ENCODE results near the gene LRRC17. TPM values are rescaled to one million over a fixed set of nuclear protein-coding genes. Genes with fewer than 3 reads are reported as not detected.

LRRC17 gene
- polyA plus RNA-seq (ENCODE audit: insufficient read length in 10 of 10), result 10 to 100 TPM; 28.5 to 63.5 (median 39.1) TPM
- long read RNA-seq, donor 1, partial matches to known transcripts, result 0 of 4 reads
- long read RNA-seq, donor 1, other reads (novel, unspliced or antisense), result 0 of 4 reads
- long read RNA-seq, donor 2, transcript LRRC17-202 (4 exons, 1,963 nt), result major isoform, 5 of 6 reads
- long read RNA-seq, donor 2, partial matches to known transcripts, result 0 of 6 reads
- long read RNA-seq, donor 2, other reads (novel, unspliced or antisense), result 0 of 6 reads
- long read RNA-seq, donor 3, result 0 reads
- long read RNA-seq, donor 4, transcript LRRC17-202 (4 exons, 1,963 nt), result major isoform, 5 of 23 reads
- long read RNA-seq, donor 4, partial matches to known transcripts, result 18 of 23 reads
- long read RNA-seq, donor 4, other reads (novel, unspliced or antisense), result 0 of 23 reads
- long read RNA-seq, donor 5, transcript LRRC17-202 (4 exons, 1,963 nt), result major isoform, 5 of 40 reads
- long read RNA-seq, donor 5, partial matches to known transcripts, result 33 of 40 reads
- long read RNA-seq, donor 5, other reads (novel, unspliced or antisense), result 0 of 40 reads
- long read RNA-seq, donor 6, transcript LRRC17-202 (4 exons, 1,963 nt), result major isoform, 11 of 34 reads
- long read RNA-seq, donor 6, partial matches to known transcripts, result 20 of 34 reads
- long read RNA-seq, donor 6, other reads (novel, unspliced or antisense), result 0 of 34 reads
- long read RNA-seq, donor 7, transcript LRRC17-202 (4 exons, 1,963 nt), result major isoform, 5 of 5 reads
- long read RNA-seq, donor 7, partial matches to known transcripts, result 0 of 5 reads
- long read RNA-seq, donor 7, other reads (novel, unspliced or antisense), result 0 of 5 reads
- long read RNA-seq, donor 8, transcript LRRC17-202 (4 exons, 1,963 nt), result major isoform, 5 of 22 reads
- long read RNA-seq, donor 8, partial matches to known transcripts, result 16 of 22 reads
- long read RNA-seq, donor 8, other reads (novel, unspliced or antisense), result 0 of 22 reads
- long read RNA-seq, donor 9, result 0 reads

- DNase-seq, result peak; percentile 90 to 95 (median 93)
These were observed at the start of gene LRRC17 for GRCh38 chr7:102912742-102913141. Gene LRRC17 (plus strand): TSS chr7:102913000. CDS start chr7:102933914, 20,914 bp downstream.

DNA sequence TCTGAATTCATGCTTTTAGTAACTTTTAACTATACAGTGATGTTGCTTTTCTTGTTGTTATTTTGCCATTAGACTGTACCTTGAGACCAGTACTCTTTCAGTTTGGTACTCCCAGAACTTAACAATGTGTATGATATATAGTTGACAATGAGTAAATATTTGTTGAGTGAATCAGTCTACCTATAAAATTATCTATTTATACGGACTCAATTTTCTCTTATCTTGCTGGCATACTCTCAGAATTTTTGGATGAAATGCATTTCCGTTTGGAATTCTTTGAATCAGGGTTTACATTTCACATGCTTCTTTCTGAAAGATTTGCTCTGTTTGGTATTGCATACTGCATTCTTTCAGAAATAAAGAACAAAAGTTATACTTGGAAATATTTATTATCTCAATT is 47.8 kb upstream of the LRRC17 start:
- no peak for DNase-seq

DNA sequence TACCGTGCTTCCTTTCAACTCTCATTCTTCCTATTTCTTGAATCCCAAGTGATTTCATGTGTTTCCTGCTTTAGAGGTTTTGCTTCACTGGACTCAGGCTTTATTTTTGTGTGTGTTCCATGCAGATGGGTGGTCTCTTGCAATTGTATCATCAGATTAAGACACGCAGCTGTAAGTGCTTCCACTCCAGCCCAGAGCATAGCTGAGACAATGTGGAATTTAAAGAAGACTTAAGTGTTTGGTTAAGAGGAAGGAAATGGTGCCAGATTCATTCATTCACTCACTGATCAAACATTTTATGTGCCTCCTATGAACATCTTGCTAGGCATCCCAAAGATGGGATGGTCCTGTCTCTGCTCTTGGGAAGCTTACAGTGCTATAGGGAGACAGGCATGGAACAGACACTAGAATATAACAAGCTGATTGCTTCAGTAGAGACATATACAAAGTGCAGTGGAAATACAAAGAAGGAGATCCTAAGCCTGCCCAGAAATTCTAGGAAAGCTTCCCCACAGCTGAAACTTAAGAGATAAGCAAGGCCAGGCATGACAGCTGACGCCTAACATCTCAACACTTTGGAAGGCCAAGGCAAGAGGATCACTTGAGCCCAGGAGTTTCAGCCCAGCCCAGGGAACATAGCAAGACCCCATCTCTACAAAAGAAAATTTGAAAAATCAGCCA is 46.1 kb upstream of the LRRC17 start:
- DNase-seq, result peak in 1 of 3 donors; percentile 65

- DNase-seq, result no peak
These were observed 43.6 kb upstream of the LRRC17 start for GRCh38 chr7:102869195-102869594.

GRCh38 chr7:102872460-102872859 is 40.3 kb upstream of the LRRC17 start:
- DNase-seq, result peak in 1 of 3 donors; percentile 92

DNA sequence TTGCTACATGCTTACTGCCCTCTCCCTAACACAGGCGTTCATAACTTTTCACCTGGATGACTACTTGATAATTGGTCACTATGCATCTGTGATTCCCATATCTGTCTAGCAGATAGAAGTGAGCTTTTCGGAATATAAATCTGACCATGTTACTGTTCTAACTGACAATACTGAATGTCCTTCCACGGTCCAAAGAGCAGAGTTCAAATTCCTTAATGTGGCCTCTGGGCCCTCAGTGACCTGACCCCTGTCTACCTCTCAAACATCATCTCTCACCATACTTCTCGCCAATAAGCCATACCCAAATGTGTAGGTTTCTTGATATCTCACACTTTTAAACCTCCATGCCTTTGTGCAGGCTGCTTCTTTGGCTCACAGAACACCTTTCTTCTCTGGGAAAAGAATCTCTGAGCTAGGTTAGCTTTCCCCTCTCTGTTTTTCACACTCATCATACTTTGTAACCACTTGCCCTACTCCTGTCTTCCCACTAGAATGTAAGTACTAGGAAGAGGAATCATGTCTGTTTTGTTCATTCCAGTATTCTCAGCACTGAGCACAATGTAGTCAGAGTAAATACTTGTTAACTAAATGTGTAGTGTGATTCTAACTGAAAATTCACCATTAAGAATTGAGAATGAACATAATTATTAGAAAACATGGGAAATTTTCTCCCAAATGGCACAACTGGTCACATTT is 39.2 kb upstream of the LRRC17 start:
- no peak for DNase-seq

DNA sequence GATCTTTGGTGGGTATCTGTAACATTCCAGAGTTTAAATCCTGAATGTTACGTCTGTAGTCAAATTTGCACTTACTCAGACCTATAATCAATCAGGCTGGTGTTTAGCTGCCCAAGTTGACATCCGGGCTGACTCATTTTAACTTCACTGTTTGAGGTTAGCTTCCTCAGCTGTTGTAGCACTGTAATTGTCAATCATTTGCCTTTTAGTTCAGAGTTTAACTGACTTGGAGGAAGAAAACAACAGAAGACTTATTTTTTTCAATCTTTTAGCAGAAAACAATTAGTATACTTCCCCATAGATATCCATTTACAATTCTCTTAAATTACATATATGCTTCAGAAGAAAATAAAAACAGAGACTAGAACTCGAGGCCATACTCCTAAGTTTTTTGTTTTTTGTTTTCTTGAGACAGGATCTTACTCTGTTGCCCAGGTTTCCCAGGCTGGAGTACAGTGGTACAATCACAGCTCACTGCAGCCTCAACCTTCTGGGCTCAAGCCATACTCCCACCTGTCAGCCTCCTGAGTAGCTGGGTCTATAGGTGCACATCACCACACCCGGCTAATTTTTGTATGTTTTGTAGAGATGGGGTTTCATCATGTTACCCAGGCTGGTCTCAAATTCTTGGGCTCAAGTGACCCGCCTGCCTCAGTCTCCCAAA is 38.5 kb upstream of the LRRC17 start:
- DNase-seq, result peak in 1 of 3 donors; percentile 75

- DNase-seq, result no peak
These were observed 37.8 kb upstream of the LRRC17 start for GRCh38 chr7:102874966-102875365.

- DNase-seq, result peak in 1 of 3 donors; percentile 96
These were observed 37.0 kb upstream of the LRRC17 start for GRCh38 chr7:102875700-102876295.

- no peak for DNase-seq
These were observed 29.5 kb upstream of the LRRC17 start for GRCh38 chr7:102883098-102883860.

DNA sequence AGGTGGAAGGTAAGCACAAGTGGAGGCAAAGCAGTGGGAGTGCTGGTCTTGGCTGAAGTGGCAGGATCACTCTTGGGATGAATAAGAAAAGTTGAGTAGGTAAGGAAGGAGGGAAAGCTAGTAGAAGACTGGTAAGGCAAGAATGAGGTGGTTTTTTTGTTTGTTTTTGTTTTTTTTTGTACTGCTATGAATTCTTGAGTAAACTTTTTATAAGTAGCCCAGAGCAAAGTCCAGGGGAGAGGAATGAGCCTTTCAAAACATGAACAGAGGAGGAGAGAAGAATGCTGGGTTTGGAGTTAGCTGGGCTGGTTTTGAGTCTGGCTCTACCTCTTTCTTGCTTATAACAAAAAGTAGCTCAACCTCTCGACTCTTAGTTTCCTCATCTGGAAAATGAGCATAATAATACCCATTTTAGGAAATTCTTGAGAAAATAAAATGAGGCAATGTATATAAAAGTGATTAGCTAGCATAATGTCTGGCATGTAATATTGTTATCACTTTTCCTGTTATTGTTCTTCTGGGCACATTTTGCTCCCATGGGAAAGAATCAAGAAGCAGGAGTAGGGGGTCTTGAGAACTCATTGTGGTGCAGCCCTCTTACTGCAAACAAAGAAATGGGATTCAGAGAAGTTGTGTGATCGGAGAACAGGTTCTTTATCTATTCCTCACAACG is 24.1 kb upstream of the LRRC17 start:
- no peak for DNase-seq

GRCh38 chr7:102889851-102890250 is 22.9 kb upstream of the LRRC17 start:
- peak in 1 of 3 donors; percentile 44 for DNase-seq

GRCh38 chr7:102890292-102890970 is 22.4 kb upstream of the LRRC17 start:
- DNase-seq, result peak in 2 of 3 donors; percentile 73

DNA sequence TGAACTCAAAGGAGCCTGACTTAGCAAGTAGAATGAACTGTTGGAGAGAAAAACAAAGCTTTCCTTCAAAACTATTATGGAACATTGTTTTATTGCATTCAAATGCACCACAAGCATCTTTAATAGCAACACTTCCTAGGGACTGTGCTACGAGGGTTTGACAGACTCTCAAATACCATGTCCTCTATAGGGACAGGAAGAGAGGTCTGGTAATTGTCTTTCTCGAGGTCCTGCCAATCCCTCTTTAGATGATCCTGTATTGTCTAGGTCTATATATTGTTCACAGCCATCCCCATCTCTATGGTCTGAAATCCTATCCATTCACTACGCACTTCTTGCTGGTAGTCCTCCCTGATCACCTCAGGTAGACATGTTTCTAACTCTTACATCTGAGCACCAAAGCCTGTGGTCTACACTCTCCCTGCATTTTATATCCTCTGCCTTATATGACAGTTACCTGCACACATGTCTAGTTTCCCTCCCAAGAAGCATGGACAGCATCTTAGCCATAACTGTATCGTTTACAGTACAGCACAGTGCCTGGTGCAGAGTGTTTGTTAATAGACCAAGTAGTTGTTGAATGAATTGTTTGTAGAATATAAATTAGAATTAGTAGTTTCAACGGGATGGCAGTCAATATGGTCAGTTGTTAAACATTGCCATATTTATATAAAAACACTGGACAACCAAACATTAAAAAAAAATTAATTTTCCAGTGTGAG is 21.7 kb upstream of the LRRC17 start:
- DNase-seq, result no peak

DNA sequence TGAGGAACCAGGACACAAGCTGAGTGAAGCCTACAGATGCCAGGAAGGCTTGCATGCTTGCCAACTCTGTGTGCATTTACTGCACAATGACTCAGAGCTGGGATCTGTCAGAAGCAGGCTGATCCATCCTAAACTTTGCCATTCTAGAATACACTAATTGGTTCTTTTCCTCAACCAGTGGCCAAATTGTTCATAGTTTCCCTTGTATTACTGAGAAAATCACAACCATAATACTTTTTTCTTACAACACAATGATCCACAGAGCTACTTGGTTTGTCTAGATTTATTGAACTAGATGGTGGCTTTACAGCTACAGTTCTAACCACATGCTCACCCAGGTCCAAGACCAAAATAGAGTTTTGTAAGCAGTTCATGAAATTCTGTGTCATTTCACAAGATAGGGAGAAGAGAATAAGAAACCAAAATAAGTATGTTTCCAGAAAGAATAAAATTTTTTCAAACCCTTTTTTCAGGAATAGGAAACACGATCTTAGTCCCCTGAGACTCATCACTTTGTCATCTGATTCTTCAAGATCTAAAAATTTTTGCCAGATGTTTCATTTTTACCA is 21.0 kb upstream of the LRRC17 start:
- peak in 2 of 3 donors; percentile 70 to 79 for DNase-seq

- DNase-seq, result no peak
These were observed 20.0 kb upstream of the LRRC17 start for GRCh38 chr7:102892631-102893278.

All from muscle of back (tissue), 13 donors.